GM12878 (cell line): ENCODE data around the gene NOTCH4. TPM values are rescaled to one million over a fixed set of nuclear protein-coding genes. Genes with fewer than 3 reads are reported as not detected.

Experiments
- ATAC-seq: fragments of 200-7000 bp; cut with Tn5 transposase; 3 replicates; pipeline ENCODE4 v1.9.1; 2020; ENCODE audit warnings: mild to moderate bottlenecking, moderate library complexity
- BruUV-seq: library from RNA; stranded (reverse); fragments of 400-500 nt; replicated peaks from 2 replicates; lab custom pipeline; 2021; lab: Mats Ljungman, UMichigan
- CTCF ChIA-PET: fragments of 300-600 bp; sonication (Branson Sonifier 250); formaldehyde crosslinking; extraction: SDS; loops from one replicate; lab custom pipeline; 2021; ENCODE audit warnings: inconsistent platforms; lab: Yijun Ruan, JAX
- POLR2A ChIA-PET: fragments of 350-600 bp; formaldehyde crosslinking; extraction: SDS; loops from one replicate; lab custom pipeline; 2021; ENCODE audit warnings: inconsistent platforms; lab: Charles Lee
- RAD21 ChIA-PET: fragments of 300-600 bp; sonication (Branson Sonifier 250); formaldehyde crosslinking; loops from one replicate; lab custom pipeline; 2023; ENCODE audit warnings: antibody characterized with exemption; ENCODE audit not compliant: unreplicated experiment; lab: Charles Lee
- SMC1A ChIA-PET: fragments of 300-600 bp; sonication (Branson Sonifier 250); formaldehyde crosslinking; loops from one replicate; lab custom pipeline; 2023; ENCODE audit not compliant: unreplicated experiment, uncharacterized antibody; lab: Charles Lee
- DNase-seq: peaks from one replicate; pipeline ENCODE4 v3.0.0-alpha.2; 2011; ENCODE audit warnings: low read depth, low spot score
- FAIRE-seq: peaks from 3 replicates; lab custom pipeline; 2011; peaks lifted over from hg19 to GRCh38; lab: Jason Lieb, UNC
- H2AFZ ChIP-seq: 2 replicates; pipeline ENCODE4 v1.6.0; 2011; ENCODE audit warnings: low read depth, low read length, control low read depth; ENCODE audit not compliant: control insufficient read depth
- H3K27ac ChIP-seq: 2 replicates; pipeline ENCODE4 v1.5.1; 2011; ENCODE audit warnings: control low read depth; ENCODE audit not compliant: control insufficient read depth, insufficient read depth
- H3K27me3 ChIP-seq, 2 experiments: replicated peaks in 1 of 2; 2 replicates each; pipeline versions ENCODE4 v1.6.0 to v1.6.1; 2011; ENCODE audit warnings: low read length in 1 of 2; ENCODE audit not compliant: control insufficient read depth in 2 of 2, insufficient read depth in 2 of 2
- H3K36me3 ChIP-seq, 2 experiments: 2 replicates each; pipeline ENCODE4 v1.5.1; 2011; ENCODE audit warnings: low read length in 1 of 2; ENCODE audit not compliant: control insufficient read depth in 2 of 2, insufficient read depth in 2 of 2
- H3K4me1 ChIP-seq: 2 replicates; pipeline ENCODE4 v1.6.1; 2011; ENCODE audit warnings: mild to moderate bottlenecking, low read length, moderate library complexity, mixed read lengths; ENCODE audit not compliant: control insufficient read depth, insufficient read depth
- H3K4me2 ChIP-seq: 2 replicates; pipeline ENCODE4 v1.6.0; 2011; ENCODE audit warnings: control low read depth; ENCODE audit not compliant: control insufficient read depth, insufficient read depth
- H3K4me3 ChIP-seq: fragments of 200-600 bp; sonication (generic); 2 replicates; pipeline ENCODE4 v1.5.1; 2016
- H3K79me2 ChIP-seq: 2 replicates; pipeline ENCODE4 v1.6.0; 2011; ENCODE audit warnings: low read length; ENCODE audit not compliant: control insufficient read depth, insufficient read depth
- H3K9ac ChIP-seq: 2 replicates; pipeline ENCODE4 v1.8.0; 2011; ENCODE audit warnings: low read length, control low read depth, mixed read lengths; ENCODE audit not compliant: control insufficient read depth, insufficient read depth
- H3K9me3 ChIP-seq: replicated peaks from 3 replicates; pipeline ENCODE4 v1.5.1; 2011; ENCODE audit warnings: mild to moderate bottlenecking, low read length; ENCODE audit not compliant: control insufficient read depth, insufficient read depth
- H4K20me1 ChIP-seq: 2 replicates; pipeline ENCODE4 v1.6.0; 2011; ENCODE audit not compliant: control insufficient read depth, insufficient read depth
- BRCA1 ChIP-seq: IDR thresholded peaks from 2 replicates; pipeline ENCODE4 v1.6.1; 2011; ENCODE audit warnings: low read depth, low read length, improper control_type of control experiment
- CBX3 ChIP-seq: fragments of 200-600 bp; sonication (generic); IDR thresholded peaks from 2 replicates; pipeline ENCODE4 v1.6.1; 2016; ENCODE audit warnings: low read depth, borderline replicate concordance
- CHD2 ChIP-seq: IDR thresholded peaks from 2 replicates; pipeline ENCODE4 v1.6.1; 2011; ENCODE audit warnings: low read depth, low read length, improper control_type of control experiment, borderline replicate concordance
- E4F1 ChIP-seq: fragments of 450-650 bp; IDR thresholded peaks from 2 replicates; pipeline ENCODE4 v1.6.1; 2018; ENCODE audit warnings: borderline replicate concordance, mild to moderate bottlenecking; ENCODE audit not compliant: partially characterized antibody
- IKZF1 ChIP-seq: fragments of 450-650 bp; conservative IDR thresholded peaks from 2 replicates; pipeline ENCODE4 v1.6.1; 2017; ENCODE audit warnings: antibody characterized with exemption, mild to moderate bottlenecking
- IKZF2 ChIP-seq, 2 experiments: fragments of 450-650 bp; IDR thresholded peaks; 2 replicates each; pipeline ENCODE4 v1.6.1; 2017; ENCODE audit warnings: mild to moderate bottlenecking in 2 of 2, moderate library complexity in 2 of 2
- IRF4 ChIP-seq: IDR thresholded peaks from 2 replicates; pipeline ENCODE4 v1.6.1; 2011; ENCODE audit warnings: low read depth, low read length
- KAT2A ChIP-seq: conservative IDR thresholded peaks from 2 replicates; pipeline ENCODE4 v1.6.1; 2011; ENCODE audit warnings: low read depth, low read length; ENCODE audit not compliant: control insufficient read depth
- MAX ChIP-seq: IDR thresholded peaks from 2 replicates; pipeline ENCODE4 v1.6.1; 2012; ENCODE audit warnings: low read depth, low read length, improper control_type of control experiment
- NFIC ChIP-seq: IDR thresholded peaks from 2 replicates; pipeline ENCODE4 v1.6.1; 2012; ENCODE audit warnings: low read depth, mild to moderate bottlenecking, inconsistent platforms, low read length, moderate library complexity
- POLR2AphosphoS5 ChIP-seq: IDR thresholded peaks from 2 replicates; pipeline ENCODE4 v1.6.1; 2011; ENCODE audit warnings: mild to moderate bottlenecking, low read length, inconsistent platforms
- POU2F2 ChIP-seq: IDR thresholded peaks from 3 replicates; pipeline ENCODE4 v1.6.1; 2011; ENCODE audit warnings: low read depth, mild to moderate bottlenecking, low read length, borderline replicate concordance
- RELA ChIP-seq: fragments of 450-650 bp; IDR thresholded peaks from 2 replicates; pipeline ENCODE4 v1.8.0; 2014; ENCODE audit warnings: borderline replicate concordance; ENCODE audit not compliant: partially characterized antibody
- SMAD5 ChIP-seq: IDR thresholded peaks from 2 replicates; pipeline ENCODE4 v1.6.1; 2016; ENCODE audit warnings: antibody characterized with exemption, low read depth
- TCF12 ChIP-seq: IDR thresholded peaks from 2 replicates; pipeline ENCODE4 v1.6.1; 2011; ENCODE audit warnings: low read depth, mild to moderate bottlenecking, low read length
- WRNIP1 ChIP-seq: IDR thresholded peaks from 2 replicates; pipeline ENCODE4 v1.6.1; 2011; ENCODE audit warnings: low read depth, low read length, improper control_type of control experiment, borderline replicate concordance
- YY1 ChIP-seq: IDR thresholded peaks from 2 replicates; pipeline ENCODE4 v1.6.1; 2011; ENCODE audit warnings: low read depth, mild to moderate bottlenecking, low read length
- WGBS: methylation state at CpG from one replicate; pipeline ENCODE4 v1.1.6; 2016; ENCODE audit warnings: low lambda C conversion rate; ENCODE audit not compliant: insufficient replicate concordance, insufficient coverage; ENCODE audit errors: missing lambda C conversion rate; 5-methylcytosine and 5-hydroxymethylcytosine counted together
- in situ Hi-C: fragments of 300-500 bp; cut with MboI; formaldehyde crosslinking; loops from 9 replicates; pipeline ENCODE4 v1.14.3; 2018; ENCODE audit warnings: mixed read lengths
- intact Hi-C: fragments of 100-400 bp; cut with micrococcal nuclease; formaldehyde crosslinking; loops from one replicate; pipeline ENCODE4 v1.14.2; 2022; ENCODE audit not compliant: unreplicated experiment
- polyA plus RNA-seq, 11 experiments: library from polyadenylated mRNA; depleted of rRNA in 4 of 11; unstranded in 6 of 11; stranded (reverse) in 5 of 11; fragments of >200 nt; fragmentation: Nextera tagmentation in 4 of 11; fragmentation: Illumina TruSeq in 1 of 11; extraction: Ambion mirVana in 4 of 11; extraction: Trizol in 1 of 11; gene quantifications; 1 replicate in 1 of 11; 2 replicates in 10 of 11; pipeline versions ENCODE4 v1.2.1 to v1.2.3, GENCODE V29; 2011 to 2016; ENCODE audit warnings: inconsistent platforms in 2 of 11, missing spikeins in 2 of 11, low read depth in 1 of 11
- total RNA-seq, 4 experiments: library from RNA; depleted of rRNA in 3 of 4; stranded (reverse); fragments of >200 nt in 3 of 4; fragmentation: Illumina TruSeq in 1 of 4; extraction: Trizol in 1 of 4; gene quantifications; 2 replicates each; pipeline versions ENCODE4 v1.2.1 to v1.2.3, GENCODE V29; 2013 to 2021
- TF ChIP-seq, protein P1 (sequence below): fragments of 450-650 bp; IDR thresholded peaks from 2 replicates; pipeline ENCODE4 v1.6.1; 2017; ENCODE audit warnings: mild to moderate bottlenecking, moderate library complexity

Gene NOTCH4
- total and polyA plus RNA-seq, 10 of the 15 experiments (the other 5 are each of a cell fraction or from before 2014, with no cell fraction given), result 0.66 to 3.3 (median 1.4) TPM

GRCh38 chr6:32192608-32193039, 31.2 kb downstream of the NOTCH4 start, which contains the start of gene GPSM3:
GPSM3 (minus strand) TSS chr6:32192643; CDS start chr6:32192513, 130 bp downstream.
- H3K9me3 ChIP-seq, result no peaks in the 10 kb centered on the region
- RAD21 ChIA-PET, result interaction anchor here (0.7 to 3.7 kb wide), 7 partner anchors 13 to 779 kb away, joined by 3 to 27 read pairs (median 3); partner anchors contain the start of genes AGPAT1, ATF6B and FKBPL
- DNase-seq, result peak; percentile 59
- peaks cover 0 to 2% of the 10 kb centered on the region in 2 experiments; a peak in 1 of 4 replicates for H3K36me3 ChIP-seq
- H3K9ac ChIP-seq, result peak within 1 kb of the TSS; percentile 99
- in situ Hi-C loops (no loop called here), intact Hi-C loops (no loop called here)
- H4K20me1 ChIP-seq, result no peaks in the 10 kb centered on the region
- peak within 1 kb of the TSS; percentile 99 for H3K4me2 ChIP-seq
- BruUV-seq, result no TSS peak
- H2AFZ ChIP-seq, result peak within 1 kb of the TSS; percentile 9; the same call in 1 of the 2 replicates
- peak; percentile 38 for FAIRE-seq
- H3K79me2 ChIP-seq, result peaks cover 54% of the 10 kb centered on the region
- H3K27ac ChIP-seq, result peak within 1 kb of the TSS; percentile 100
- SMC1A ChIA-PET, result interaction anchor here (0.7 to 4.3 kb wide), 4 partner anchors 15 to 63 kb away, joined by 3 to 41 read pairs (median 14); partner anchors contain the start of genes AGPAT1, ATF6B, FKBPL and RNF5
- no peak for ATAC-seq
- peak within 1 kb of the TSS; percentile 90 for H3K4me3 ChIP-seq
- H3K4me1 ChIP-seq, result peaks cover 32% of the 10 kb centered on the region
- 0% methylated on average over 5 of the region's 5 CpGs for WGBS
- H3K27me3 ChIP-seq, result no peaks in the 10 kb centered on the region
- CTCF ChIA-PET, result interaction anchor here (1.3 to 4.2 kb wide), 4 partner anchors 14 to 74 kb away, joined by 4 to 35 read pairs (median 7); partner anchors contain the start of genes ATF6B and FKBPL
- POLR2A ChIA-PET, result interaction anchor here (0.5 to 7.0 kb wide), 10 partner anchors 14 to 837 kb away, joined by 3 to 123 read pairs (median 5); partner anchors contain the start of genes AGPAT1, ATF6B, FKBPL and HLA-DMA
- TF ChIP-seq, protein P1, sequence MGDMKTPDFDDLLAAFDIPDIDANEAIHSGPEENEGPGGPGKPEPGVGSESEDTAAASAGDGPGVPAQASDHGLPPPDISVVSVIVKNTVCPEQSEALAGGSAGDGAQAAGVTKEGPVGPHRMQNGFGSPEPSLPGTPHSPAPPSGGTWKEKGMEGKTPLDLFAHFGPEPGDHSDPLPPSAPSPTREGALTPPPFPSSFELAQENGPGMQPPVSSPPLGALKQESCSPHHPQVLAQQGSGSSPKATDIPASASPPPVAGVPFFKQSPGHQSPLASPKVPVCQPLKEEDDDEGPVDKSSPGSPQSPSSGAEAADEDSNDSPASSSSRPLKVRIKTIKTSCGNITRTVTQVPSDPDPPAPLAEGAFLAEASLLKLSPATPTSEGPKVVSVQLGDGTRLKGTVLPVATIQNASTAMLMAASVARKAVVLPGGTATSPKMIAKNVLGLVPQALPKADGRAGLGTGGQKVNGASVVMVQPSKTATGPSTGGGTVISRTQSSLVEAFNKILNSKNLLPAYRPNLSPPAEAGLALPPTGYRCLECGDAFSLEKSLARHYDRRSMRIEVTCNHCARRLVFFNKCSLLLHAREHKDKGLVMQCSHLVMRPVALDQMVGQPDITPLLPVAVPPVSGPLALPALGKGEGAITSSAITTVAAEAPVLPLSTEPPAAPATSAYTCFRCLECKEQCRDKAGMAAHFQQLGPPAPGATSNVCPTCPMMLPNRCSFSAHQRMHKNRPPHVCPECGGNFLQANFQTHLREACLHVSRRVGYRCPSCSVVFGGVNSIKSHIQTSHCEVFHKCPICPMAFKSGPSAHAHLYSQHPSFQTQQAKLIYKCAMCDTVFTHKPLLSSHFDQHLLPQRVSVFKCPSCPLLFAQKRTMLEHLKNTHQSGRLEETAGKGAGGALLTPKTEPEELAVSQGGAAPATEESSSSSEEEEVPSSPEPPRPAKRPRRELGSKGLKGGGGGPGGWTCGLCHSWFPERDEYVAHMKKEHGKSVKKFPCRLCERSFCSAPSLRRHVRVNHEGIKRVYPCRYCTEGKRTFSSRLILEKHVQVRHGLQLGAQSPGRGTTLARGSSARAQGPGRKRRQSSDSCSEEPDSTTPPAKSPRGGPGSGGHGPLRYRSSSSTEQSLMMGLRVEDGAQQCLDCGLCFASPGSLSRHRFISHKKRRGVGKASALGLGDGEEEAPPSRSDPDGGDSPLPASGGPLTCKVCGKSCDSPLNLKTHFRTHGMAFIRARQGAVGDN, result peak; percentile 52
- no peak for TF ChIP-seq TCF12
- peak; percentile 71 for TF ChIP-seq POLR2AphosphoS5
- TF ChIP-seq SMAD5, result peak; percentile 59; the same call in 1 of the 2 replicates
- TF ChIP-seq NFIC, result no peak
- no peak for TF ChIP-seq KAT2A
- 0 out of 2 replicates have a peak, but pooled peaks have one; percentile 43 for TF ChIP-seq YY1
- TF ChIP-seq MAX, result no peak
- no peak for TF ChIP-seq CBX3
- TF ChIP-seq IKZF1, result peak; percentile 88
- TF ChIP-seq BRCA1, result no peak
- no peak for TF ChIP-seq RELA
- TF ChIP-seq CHD2, result peak; percentile 58; the same call in 1 of the 2 replicates
- 0 out of 2 replicates have a peak, but pooled peaks have one; percentile 37 for TF ChIP-seq IRF4
- TF ChIP-seq IKZF2 (IDR thresholded peaks at IDR 0.05), result peak; percentile 87 to 88
- peak; percentile 58; the same call in 1 of the 3 replicates for TF ChIP-seq POU2F2
- TF ChIP-seq WRNIP1, result no peak
- peak; percentile 39 for TF ChIP-seq E4F1
